ENCODE results near the gene CELSR1. TPM values are rescaled to one million over a fixed set of nuclear protein-coding genes. Genes with fewer than 3 reads are reported as not detected.

Gene CELSR1
- total and polyA plus RNA-seq, 9 donors: 1.8 to 6.9 (median 3.4) TPM

DNA sequence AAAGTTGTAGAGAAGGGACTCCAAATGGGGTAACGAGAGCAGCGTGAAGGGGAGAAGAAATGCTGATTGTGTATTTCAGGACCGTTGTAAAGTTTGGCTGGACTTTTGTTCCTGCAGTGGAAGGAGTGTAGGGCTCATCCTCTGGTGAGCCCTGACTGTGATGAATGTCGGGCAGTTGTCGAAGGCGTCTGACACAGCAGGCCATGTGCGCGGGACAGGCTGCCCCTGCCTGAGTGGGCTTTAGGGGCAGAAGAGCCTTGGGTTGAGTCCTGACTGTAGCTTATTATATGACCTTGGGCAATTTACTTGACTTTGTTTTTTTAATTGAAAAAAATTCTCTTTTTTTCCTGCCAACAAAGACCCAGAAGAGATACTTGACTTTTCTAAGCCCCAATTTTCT lies 198.8 kb downstream of the CELSR1 start:
- DNase-seq: no peak
- peaks cover 14% of the 10 kb centered on the region for H3K4me1 ChIP-seq (ENCODE audit: control insufficient read depth, insufficient read depth, low read length)
- WGBS (ENCODE audit: insufficient coverage): 94% methylated on average over 8 of the region's 8 CpGs

GRCh38 chr22:46337870-46338269 lies 199.6 kb downstream of the CELSR1 start:
- DNase-seq: no peak
- H3K27ac ChIP-seq (ENCODE audit: low read length): no peak overlapping the region
- H3K4me1 ChIP-seq (ENCODE audit: control insufficient read depth, insufficient read depth, low read length): peaks cover 14% of the 10 kb centered on the region
- H3K9me3 ChIP-seq (replicated peaks; ENCODE audit: control insufficient read depth, low read depth, low read length): no peaks in the 10 kb centered on the region
- H3K27me3 ChIP-seq (ENCODE audit: control insufficient read depth, insufficient read depth, low read length): no peaks in the 10 kb centered on the region
- peaks cover 38% of the 10 kb centered on the region for H3K36me3 ChIP-seq (ENCODE audit: control insufficient read depth, insufficient read depth, low read length)
- H3K4me3 ChIP-seq (ENCODE audit: low read length): no peak overlapping the region
- WGBS (ENCODE audit: insufficient coverage): 79% methylated on average over 2 of the region's 9 CpGs

More for the DNA sequence above, 198.8 kb downstream of the CELSR1 start:
- Histone ChIP-seq H3K27ac (ENCODE audit: low read length) (no peak overlapping the region), H3K4me3 (ENCODE audit: low read length) (no peak overlapping the region), H3K9me3 (replicated peaks; ENCODE audit: control insufficient read depth, low read depth, low read length) (no peaks in the 10 kb centered on the region), H3K36me3 (ENCODE audit: control insufficient read depth, insufficient read depth, low read length) (peaks cover 42% of the 10 kb centered on the region), H3K27me3 (ENCODE audit: control insufficient read depth, insufficient read depth, low read length) (no peaks in the 10 kb centered on the region)

GRCh38 chr22:46336119-46337078 lies 201.0 kb downstream of the CELSR1 start:
- peaks cover 36% of the 10 kb centered on the region for H3K36me3 ChIP-seq (ENCODE audit: control insufficient read depth, insufficient read depth, low read length)
- H3K27me3 ChIP-seq (ENCODE audit: control insufficient read depth, insufficient read depth, low read length): no peaks in the 10 kb centered on the region
- H3K4me1 ChIP-seq (ENCODE audit: control insufficient read depth, insufficient read depth, low read length): peaks cover 14% of the 10 kb centered on the region
- WGBS (ENCODE audit: insufficient coverage): 6% methylated on average over 27 of the region's 42 CpGs
- H3K4me3 ChIP-seq (ENCODE audit: low read length): peak overlapping the region; percentile 92
- H3K27ac ChIP-seq (ENCODE audit: low read length): peak overlapping the region; percentile 0
- peak; percentile 27 for DNase-seq
- no peaks in the 10 kb centered on the region for H3K9me3 ChIP-seq (replicated peaks; ENCODE audit: control insufficient read depth, low read depth, low read length)

GRCh38 chr22:46335201-46336118 lies 202.0 kb downstream of the CELSR1 start, which contains the start of gene TRMU:
TRMU (plus strand) TSS chr22:46335714; CDS start chr22:46335765, 51 bp downstream.
- Histone ChIP-seq H3K4me1 (ENCODE audit: control insufficient read depth, insufficient read depth, low read length) (peaks cover 14% of the 10 kb centered on the region), H3K4me3 (ENCODE audit: low read length) (peak within 1 kb of the TSS; percentile 92), H3K9me3 (replicated peaks; ENCODE audit: control insufficient read depth, low read depth, low read length) (no peaks in the 10 kb centered on the region), H3K36me3 (ENCODE audit: control insufficient read depth, insufficient read depth, low read length) (peaks cover 39% of the 10 kb centered on the region), H3K27ac (ENCODE audit: low read length) (peak within 1 kb of the TSS; percentile 95), H3K27me3 (ENCODE audit: control insufficient read depth, insufficient read depth, low read length) (no peaks in the 10 kb centered on the region)
- peak; percentile 94 for DNase-seq
- WGBS (ENCODE audit: insufficient coverage): under 1% methylated on average over 80 of the region's 93 CpGs

GRCh38 chr22:46331496-46331895 lies 205.9 kb downstream of the CELSR1 start:
- no peaks in the 10 kb centered on the region for H3K9me3 ChIP-seq (replicated peaks; ENCODE audit: control insufficient read depth, low read depth, low read length)
- no peaks in the 10 kb centered on the region for H3K27me3 ChIP-seq (ENCODE audit: control insufficient read depth, insufficient read depth, low read length)
- no peak overlapping the region for H3K4me3 ChIP-seq (ENCODE audit: low read length)
- H3K36me3 ChIP-seq (ENCODE audit: control insufficient read depth, insufficient read depth, low read length): peaks cover 41% of the 10 kb centered on the region
- no peak overlapping the region for H3K27ac ChIP-seq (ENCODE audit: low read length)
- 93% methylated on average over 23 of the region's 23 CpGs for WGBS (ENCODE audit: insufficient coverage)
- H3K4me1 ChIP-seq (ENCODE audit: control insufficient read depth, insufficient read depth, low read length): peaks cover 8% of the 10 kb centered on the region
- DNase-seq: no peak

- Histone ChIP-seq H3K27ac (ENCODE audit: low read length) (no peak overlapping the region), H3K9me3 (replicated peaks; ENCODE audit: control insufficient read depth, low read depth, low read length) (no peaks in the 10 kb centered on the region), H3K4me3 (ENCODE audit: low read length) (no peak overlapping the region), H3K27me3 (ENCODE audit: control insufficient read depth, insufficient read depth, low read length) (no peaks in the 10 kb centered on the region), H3K36me3 (ENCODE audit: control insufficient read depth, insufficient read depth, low read length) (peaks cover 46% of the 10 kb centered on the region), H3K4me1 (ENCODE audit: control insufficient read depth, insufficient read depth, low read length) (peaks cover 6% of the 10 kb centered on the region)
- 90% methylated on average over 2 of the region's 4 CpGs for WGBS (ENCODE audit: insufficient coverage)
- DNase-seq: no peak
Observed at GRCh38 chr22:46330426-46330825, 207.0 kb downstream of the CELSR1 start.

GRCh38 chr22:46329616-46330015 lies 207.8 kb downstream of the CELSR1 start:
- DNase-seq: no peak
- Histone ChIP-seq H3K36me3 (ENCODE audit: control insufficient read depth, insufficient read depth, low read length) (peaks cover 51% of the 10 kb centered on the region), H3K27ac (ENCODE audit: low read length) (no peak overlapping the region), H3K9me3 (replicated peaks; ENCODE audit: control insufficient read depth, low read depth, low read length) (no peaks in the 10 kb centered on the region), H3K4me3 (ENCODE audit: low read length) (no peak overlapping the region), H3K4me1 (ENCODE audit: control insufficient read depth, insufficient read depth, low read length) (peaks cover 3% of the 10 kb centered on the region), H3K27me3 (ENCODE audit: control insufficient read depth, insufficient read depth, low read length) (no peaks in the 10 kb centered on the region)
- 83% methylated on average over 4 of the region's 8 CpGs for WGBS (ENCODE audit: insufficient coverage)

- H3K4me1 ChIP-seq (ENCODE audit: control insufficient read depth, insufficient read depth, low read length): no peaks in the 10 kb centered on the region
Observed at GRCh38 chr22:46328797-46329196, 208.6 kb downstream of the CELSR1 start.

DNA sequence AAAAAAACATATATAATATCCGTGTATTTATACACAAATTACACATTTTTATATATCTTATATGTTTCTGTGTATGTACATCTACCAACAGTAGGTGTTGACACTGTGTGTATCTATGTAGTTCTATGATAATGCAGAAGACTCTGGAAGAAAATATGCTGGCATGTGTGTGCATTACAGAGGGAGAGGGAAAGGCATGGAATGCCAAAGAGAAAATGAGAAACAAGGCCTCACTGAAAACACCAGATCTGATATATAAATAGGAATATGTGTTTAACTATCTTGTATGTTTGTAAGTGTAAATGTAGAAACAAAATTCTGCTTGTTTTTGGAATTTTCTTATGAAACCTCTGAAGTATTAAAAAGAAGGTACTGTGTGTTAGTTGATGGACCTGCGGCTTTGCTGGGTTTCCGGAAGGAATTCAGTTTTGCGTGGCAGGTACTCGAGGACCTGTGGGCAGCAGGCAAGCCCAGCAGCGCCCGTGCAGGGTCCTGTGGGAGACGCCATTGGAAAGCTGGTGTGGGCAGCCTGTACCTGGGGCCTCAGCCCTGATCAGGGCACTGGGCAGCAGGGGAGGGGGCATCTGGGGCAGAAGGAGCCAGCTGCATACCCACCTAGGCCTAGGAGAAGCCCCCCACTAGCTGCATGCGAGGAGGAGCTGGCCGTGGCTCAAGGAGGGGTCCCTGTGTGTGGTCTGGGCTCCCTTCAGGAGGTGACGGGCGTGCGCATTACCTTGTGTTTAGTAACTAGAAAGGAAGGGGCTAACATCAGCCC lies 209.5 kb downstream of the CELSR1 start:
- 97% methylated on average over 9 of the region's 13 CpGs for WGBS (ENCODE audit: insufficient coverage)
- Histone ChIP-seq H3K27me3 (ENCODE audit: control insufficient read depth, insufficient read depth, low read length) (no peaks in the 10 kb centered on the region), H3K4me1 (ENCODE audit: control insufficient read depth, insufficient read depth, low read length) (no peaks in the 10 kb centered on the region), H3K4me3 (ENCODE audit: low read length) (no peak overlapping the region), H3K36me3 (ENCODE audit: control insufficient read depth, insufficient read depth, low read length) (peaks cover 62% of the 10 kb centered on the region), H3K27ac (ENCODE audit: low read length) (no peak overlapping the region), H3K9me3 (replicated peaks; ENCODE audit: control insufficient read depth, low read depth, low read length) (no peaks in the 10 kb centered on the region)
- DNase-seq: no peak

More at GRCh38 chr22:46328797-46329196, 208.6 kb downstream of the CELSR1 start:
- Histone ChIP-seq H3K4me3 (ENCODE audit: low read length) (no peak overlapping the region), H3K27me3 (ENCODE audit: control insufficient read depth, insufficient read depth, low read length) (no peaks in the 10 kb centered on the region), H3K9me3 (replicated peaks; ENCODE audit: control insufficient read depth, low read depth, low read length) (no peaks in the 10 kb centered on the region), H3K36me3 (ENCODE audit: control insufficient read depth, insufficient read depth, low read length) (peaks cover 56% of the 10 kb centered on the region), H3K27ac (ENCODE audit: low read length) (no peak overlapping the region)
- 94% methylated on average over 8 of the region's 11 CpGs for WGBS (ENCODE audit: insufficient coverage)
- no peak for DNase-seq

Measured in muscle of leg (tissue), 11 donors.